Cerebellar nuclear complex (tissue), 1 donor: ENCODE measurements around the gene ITLN2.
"Not testable (repeated sequence)": the region's sequence is repeated elsewhere in the genome, so short reads cannot be mapped to it uniquely, and the experiment has no call there.

Source experiments
- DNase-seq, 2 experiments: peaks; one replicate each; lab custom pipeline; 2025; lab: John Stamatoyannopoulos, UW

Gene ITLN2

DNA sequence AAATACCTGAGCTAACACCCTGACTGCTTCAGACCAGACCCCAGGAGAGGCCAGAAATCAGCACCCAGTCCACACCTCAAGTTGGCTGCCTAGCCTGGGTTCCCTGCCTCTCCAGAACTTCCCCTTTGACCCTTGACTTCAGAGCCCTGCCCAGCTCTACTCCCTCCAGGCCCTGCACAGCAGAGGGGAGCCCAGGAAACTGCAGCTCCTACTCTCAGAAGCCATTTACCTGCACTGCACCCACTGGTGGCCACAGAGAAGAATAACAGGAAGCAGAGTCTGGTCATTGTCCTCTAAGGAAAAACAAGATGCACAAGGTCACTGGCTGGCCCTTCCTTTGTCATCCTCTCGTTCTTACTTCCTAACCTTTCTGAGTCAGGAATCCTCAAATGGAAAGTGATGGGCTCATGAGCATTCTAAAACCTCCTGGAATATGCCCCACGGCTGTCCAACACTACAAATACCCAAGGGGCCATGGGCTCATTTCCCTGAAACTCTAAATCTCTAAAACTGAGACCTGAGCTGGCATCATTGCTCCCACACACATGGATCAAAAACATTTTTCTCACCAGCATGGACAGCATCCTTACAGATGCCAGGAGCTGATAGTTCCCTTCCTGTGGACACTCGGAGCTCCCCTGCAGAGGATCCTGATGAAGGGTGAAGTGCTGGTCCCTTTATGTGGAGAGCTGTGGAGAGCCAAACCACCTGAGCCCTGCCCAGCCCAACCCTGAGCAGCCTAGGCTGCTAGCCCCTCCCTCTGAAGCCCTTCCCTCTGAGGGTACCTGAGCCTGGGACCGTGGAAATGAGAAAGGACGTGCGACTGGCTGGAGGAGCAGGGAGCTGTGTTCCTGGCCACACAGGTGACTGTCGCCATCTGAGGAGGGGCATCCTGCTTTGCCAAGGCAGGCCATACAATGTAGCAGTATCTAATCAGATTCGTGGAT, at the start of gene ITLN2:
Gene ITLN2, minus strand, starts transcription at position 652 of the 947 bp plus-strand sequence. Its CDS starts 68 bp downstream, at position 584.
- DNase-seq, result no peak

GRCh38 chr1:161001525-161001924, 46.9 kb upstream of the ITLN2 start:
- DNase-seq, result no peak

GRCh38 chr1:161000736-161001480, 46.3 kb upstream of the ITLN2 start:
- DNase-seq, result no peak

GRCh38 chr1:160999376-160999775, 44.8 kb upstream of the ITLN2 start:
- DNase-seq, result no peak

DNA sequence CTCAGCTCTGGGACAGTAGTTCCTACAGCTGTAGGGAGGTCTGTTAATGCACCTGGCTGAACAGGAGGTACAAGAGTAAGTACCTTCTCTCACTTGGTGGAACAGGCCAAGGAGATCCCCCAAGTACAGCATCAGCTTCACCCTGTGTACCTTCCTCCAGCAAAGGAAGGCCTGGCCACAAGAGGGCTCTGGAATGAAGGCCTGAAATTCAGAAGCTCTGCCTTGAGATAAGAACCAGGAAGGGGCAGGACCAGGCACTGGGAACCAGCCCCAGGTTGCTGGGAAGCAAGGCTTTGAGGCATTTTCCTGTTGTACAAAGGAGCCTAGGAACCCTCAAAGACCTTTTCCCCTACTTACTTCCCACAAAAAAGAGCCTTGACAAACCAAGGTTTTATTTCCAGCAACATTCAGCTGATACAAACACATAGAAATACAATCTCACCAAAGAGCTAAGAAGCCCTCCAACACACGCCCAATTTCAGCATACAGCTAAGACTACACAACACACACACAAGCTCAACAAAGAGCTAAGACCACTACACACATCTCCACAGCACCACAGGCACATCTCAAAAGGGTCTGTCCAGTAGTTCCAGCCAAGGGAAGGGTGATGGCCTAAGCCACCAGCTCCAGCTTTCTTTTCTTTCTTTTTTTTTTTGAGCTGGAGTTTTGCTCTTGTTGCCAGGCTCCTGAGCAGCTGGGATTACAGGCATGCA, 42.9 kb upstream of the ITLN2 start:
- no peak for DNase-seq

- DNase-seq, result no peak
These were observed 41.6 kb upstream of the ITLN2 start for GRCh38 chr1:160996178-160996577.

DNA sequence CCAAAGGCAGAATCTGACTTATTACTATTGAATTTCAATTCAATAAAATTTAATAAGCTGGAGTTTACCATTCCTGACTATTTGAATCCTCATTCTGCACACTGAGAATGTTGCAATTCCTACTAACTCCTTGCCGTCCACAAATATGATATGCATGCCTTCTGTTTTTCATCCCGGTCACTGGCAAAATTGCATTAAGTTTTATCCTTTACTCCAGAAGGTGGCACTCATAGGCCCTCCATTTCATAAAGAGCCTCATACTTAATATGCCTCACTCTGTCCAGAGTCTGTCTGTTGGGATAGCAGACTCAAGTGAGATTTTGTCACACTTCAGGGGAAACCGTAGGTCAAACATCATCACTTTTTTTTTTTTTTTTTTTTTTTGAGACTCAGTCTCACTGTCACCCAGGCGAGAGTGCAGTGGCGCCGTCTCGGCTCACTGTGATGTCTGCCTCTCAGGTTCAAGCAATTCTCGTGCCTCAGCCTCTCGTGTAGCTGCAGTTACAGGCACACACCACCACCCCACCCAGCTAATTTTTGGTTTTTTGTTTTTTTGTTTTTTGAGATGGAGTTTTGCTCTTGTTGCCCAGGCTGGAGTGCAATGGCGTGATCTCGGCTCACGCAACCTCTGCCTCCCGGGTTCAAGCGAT, 39.1 kb upstream of the ITLN2 start:
- no peak for DNase-seq

GRCh38 chr1:160992036-160992435, 37.4 kb upstream of the ITLN2 start:
- not testable (repeated sequence) for DNase-seq

GRCh38 chr1:160987359-160988050, 32.9 kb upstream of the ITLN2 start:
- DNase-seq, result no peak

DNA sequence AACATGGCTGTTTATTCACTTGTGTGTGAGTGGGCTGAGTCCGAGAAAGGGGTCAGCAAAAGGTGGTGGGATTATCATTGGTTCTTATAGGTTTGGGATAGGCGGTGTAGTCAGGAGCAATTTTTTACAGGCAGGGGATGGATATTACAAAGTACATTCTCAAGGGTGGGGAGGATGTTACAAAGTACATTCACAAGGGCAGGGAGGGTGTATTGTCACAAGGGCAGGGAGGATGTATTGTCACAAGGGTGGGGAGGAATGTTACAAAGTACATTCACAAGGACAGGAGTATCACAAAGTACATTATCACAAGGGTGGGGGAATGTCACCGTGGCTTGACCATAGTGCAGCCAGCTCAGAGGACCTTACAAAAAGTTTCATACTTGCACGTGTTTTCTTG, 31.1 kb upstream of the ITLN2 start:
- DNase-seq, result no peak

DNA sequence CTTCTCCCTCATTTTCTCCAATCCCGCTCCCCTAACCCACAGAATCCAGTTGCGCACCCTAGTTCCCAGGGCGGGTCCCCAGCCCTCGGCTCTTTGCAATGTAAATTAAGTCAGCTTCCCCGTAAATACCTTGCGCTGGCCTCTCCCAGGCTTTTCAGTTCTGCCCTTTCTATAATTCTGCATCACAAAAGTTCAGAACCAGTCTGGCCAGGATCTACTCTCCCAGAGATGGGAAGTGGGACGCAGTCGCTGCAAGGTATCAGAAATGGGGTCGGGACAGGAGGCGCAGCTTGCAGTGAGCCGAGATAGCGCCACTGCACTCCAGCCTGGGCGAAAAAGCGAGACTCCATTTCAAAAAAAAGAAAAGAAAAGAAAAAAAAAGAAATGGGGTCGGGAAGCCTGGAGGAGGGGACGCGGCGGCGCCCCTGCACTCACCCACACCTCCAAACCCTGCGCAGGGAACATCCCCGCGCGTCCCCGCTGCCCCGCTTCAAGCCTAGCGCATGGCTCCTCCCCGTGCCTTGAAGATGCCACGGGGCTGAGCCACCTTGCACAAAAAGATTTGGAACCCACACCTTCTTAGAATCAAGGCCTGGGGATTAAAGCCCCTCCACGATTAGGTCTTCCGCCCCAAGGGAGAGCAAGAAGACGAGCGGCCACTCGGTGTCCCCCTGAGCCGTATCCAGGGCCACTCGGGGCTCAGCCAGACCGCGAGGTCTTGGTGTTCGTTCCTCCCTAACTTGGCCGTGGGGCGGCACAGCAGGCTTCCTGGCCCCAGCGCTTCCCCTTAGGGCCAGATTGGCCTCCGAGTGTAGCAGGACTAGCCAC, 27.2 kb upstream of the ITLN2 start:
- no peak for DNase-seq

DNA sequence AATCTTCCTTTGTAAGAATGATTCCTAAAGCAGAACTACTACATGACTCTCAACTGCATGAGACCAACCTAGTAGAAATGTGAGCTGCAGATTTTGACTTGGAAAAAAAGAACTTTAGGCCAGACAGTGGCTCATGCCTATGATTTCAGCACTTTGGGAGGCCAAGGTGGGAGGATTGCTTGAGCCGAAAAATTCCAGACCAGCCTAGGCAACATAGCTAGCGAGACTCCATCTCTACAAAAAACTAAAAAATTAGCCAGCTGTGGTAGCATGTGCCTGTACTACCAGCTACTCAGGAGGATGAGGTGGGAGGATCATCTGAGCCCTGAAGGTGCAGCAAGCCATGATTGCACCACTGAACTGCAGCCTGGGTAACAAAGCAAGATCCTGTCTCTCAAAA, 24.7 kb upstream of the ITLN2 start:
- DNase-seq, result no peak

GRCh38 chr1:160978510-160978927, 23.9 kb upstream of the ITLN2 start:
- DNase-seq, result no peak

DNA sequence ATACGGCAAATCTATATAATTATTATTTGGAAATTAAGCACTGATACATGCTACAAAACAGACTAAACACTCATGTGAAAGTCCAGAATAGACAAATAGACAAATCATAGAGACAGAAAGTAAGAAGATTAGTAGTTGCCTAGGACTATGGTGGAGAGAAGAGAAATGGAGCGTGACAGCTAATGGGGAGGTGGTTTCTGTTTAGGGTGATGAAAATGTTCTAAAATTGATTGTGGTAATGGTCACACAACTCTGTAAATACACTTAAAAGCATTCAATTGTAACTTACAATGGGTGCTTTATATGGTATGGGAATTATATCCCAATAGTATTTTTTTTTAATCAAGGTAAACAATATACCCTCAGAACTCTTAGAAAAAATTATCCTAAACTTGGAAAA, 20.4 kb upstream of the ITLN2 start:
- DNase-seq, result no peak

DNA sequence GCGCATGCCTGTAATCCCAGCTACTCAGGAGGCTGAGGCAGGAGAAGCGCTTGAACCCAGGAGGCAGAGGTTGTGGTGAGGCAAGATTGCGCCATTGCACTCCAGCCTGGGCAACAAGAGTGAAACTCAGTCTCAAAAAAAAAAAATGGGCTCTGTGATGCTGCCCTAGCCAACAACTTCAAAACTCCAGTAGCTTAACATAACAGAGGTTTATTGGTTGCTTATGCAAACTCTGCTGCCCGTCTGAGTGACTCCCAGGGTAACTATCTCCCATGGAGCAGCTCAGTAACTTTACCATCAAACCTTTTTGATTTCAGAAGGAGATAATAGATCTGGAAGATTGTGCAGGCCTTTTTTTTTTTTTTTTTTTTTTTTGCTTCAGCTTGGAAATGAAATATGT, 18.9 kb upstream of the ITLN2 start:
- DNase-seq, result no peak

- no peak for DNase-seq
These were observed 18.3 kb upstream of the ITLN2 start for GRCh38 chr1:160972939-160973338.

GRCh38 chr1:160971618-160972056, 17.0 kb upstream of the ITLN2 start:
- DNase-seq, result no peak

DNA sequence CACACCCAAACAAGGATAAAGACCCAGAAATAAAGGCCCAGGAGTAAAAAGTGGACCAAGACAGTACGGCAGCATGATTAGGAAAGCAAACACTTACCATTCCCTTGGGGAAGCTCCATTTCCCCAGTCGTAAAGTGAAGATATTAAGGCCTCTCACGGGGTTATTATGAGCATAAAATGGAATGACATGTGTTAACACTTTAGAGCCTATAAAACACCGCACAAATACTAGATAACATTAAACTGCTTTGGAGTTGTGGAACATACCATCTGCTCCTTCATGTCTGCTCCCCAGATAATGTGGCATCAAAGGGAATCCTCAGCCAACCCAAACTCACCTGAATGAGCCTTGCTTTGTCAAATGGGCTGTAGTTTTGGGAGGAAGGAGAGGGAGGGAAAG, 8.9 kb upstream of the ITLN2 start:
- no peak for DNase-seq

DNA sequence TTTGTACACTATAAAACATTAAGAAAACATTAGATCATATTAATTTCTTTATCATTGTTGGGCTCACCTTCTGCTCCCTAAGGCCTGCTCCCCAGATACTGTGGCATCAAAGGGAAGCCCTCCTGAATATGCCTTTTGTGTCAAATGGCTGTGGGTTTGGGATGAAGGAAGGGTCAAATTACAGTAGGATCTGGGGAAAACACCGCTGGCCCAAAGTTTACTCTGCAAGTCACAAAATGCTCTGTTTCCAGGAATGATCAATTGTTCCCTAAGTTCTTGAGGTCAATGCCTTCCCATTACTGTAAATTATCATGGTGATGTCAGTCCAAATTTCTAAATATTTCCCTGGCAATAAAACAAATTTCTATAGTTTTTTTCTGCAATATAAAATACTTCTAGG, 6.8 kb upstream of the ITLN2 start:
- no peak for DNase-seq

DNA sequence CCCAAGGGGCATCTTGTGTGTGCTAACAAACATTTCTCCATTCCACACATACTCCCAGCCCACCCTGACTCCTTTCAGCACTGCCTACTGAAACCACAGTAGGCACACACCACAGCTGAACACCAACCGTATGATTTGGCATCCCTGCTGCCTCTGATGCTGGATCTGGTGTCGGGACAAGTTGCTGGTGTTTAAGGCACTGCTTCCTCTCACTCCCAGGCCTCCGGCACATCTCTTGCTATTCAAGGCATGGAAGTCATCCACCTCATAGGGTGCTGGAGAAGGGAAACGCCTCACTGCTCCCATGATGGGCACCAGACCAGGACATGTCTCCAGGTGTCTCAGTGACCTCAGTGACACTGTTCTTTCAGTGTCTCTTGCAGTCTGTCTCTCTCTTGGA, 2.4 kb upstream of the ITLN2 start:
- no peak for DNase-seq
